D721Med (cell line): ENCODE measurements around the gene BPTF.
"Not testable (repeated sequence)": the region's sequence is repeated elsewhere in the genome, so short reads cannot be mapped to it uniquely, and the experiment has no call there.

ENCODE experiments used
- DNase-seq: peaks from one replicate; pipeline ENCODE4 v3.0.0; 2011; ENCODE audit warnings: low spot score; ENCODE audit not compliant: insufficient read length
- FAIRE-seq: peaks from 2 replicates; lab custom pipeline; 2011; peaks lifted over from hg19 to GRCh38; lab: Jason Lieb, UNC
- CTCF ChIP-seq: IDR thresholded peaks from 2 replicates; pipeline ENCODE4 v1.5.1; 2012; ENCODE audit warnings: mild to moderate bottlenecking, control low read depth; ENCODE audit not compliant: insufficient read depth; ENCODE audit errors: missing control alignments

Gene BPTF

GRCh38 chr17:67821871-67822367, 3.4 kb upstream of the BPTF start:
- no peak for FAIRE-seq
- no peak for DNase-seq
- TF ChIP-seq CTCF, result no peak

DNA sequence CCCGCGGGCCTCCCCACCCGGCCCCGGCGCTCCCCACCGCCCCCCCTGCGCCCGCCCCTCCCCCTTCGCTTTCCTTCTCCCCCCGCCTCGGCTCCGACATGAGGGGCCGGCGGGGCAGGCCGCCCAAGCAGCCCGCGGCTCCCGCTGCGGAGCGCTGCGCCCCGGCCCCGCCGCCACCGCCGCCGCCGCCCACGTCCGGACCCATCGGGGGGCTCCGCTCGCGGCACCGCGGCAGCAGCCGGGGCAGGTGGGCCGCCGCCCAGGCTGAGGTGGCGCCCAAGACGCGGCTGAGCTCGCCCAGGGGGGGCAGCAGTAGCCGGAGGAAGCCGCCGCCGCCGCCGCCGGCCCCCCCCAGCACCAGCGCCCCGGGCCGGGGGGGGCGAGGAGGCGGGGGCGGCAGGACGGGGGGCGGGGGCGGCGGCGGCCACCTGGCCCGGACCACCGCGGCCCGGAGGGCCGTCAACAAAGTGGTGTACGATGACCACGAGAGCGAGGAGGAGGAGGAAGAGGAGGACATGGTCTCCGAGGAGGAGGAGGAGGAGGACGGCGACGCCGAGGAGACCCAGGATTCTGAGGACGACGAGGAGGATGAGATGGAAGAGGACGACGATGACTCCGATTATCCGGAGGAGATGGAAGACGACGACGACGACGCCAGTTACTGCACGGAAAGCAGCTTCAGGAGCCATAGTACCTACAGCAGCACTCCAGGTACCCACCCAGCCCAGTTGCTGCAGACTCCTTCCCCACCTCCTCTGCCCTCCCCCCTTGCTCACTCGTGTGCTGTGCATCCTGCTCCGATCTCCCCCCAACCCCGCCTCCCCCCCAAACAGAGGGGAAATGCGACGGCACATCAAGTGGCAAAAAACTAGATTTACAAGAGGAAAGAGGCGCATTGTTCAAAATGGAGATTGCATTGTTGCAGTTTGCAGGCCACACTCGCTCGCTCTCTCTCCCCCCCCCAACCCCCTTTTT, 611 bp downstream of the BPTF start:
- DNase-seq, FAIRE-seq: not testable (repeated sequence)

GRCh38 chr17:67829331-67829730, 4.0 kb downstream of the BPTF start:
- TF ChIP-seq CTCF, result no peak
- no peak for DNase-seq
- no peak for FAIRE-seq

DNA sequence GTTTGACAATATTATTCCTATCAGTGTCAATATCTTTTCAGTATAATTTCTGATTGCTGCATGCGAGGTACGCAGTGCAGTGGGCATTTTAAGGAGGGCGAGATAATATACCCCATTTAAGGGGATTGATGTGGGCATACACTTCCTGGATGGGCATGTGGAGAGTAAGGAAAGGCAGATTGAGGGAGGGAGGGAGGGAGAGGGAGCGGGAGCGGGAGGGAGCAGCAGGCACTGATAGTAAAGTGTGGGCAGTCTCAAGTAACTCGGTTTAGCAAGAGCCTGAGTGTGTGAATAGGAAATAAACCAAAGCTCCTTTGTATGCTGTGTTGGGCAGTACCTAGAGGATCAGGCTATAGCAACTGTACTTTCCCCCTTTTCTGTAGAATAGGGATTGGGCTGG, 5.1 kb downstream of the BPTF start:
- DNase-seq (no peak), FAIRE-seq (no peak)
- no peak for TF ChIP-seq CTCF

DNA sequence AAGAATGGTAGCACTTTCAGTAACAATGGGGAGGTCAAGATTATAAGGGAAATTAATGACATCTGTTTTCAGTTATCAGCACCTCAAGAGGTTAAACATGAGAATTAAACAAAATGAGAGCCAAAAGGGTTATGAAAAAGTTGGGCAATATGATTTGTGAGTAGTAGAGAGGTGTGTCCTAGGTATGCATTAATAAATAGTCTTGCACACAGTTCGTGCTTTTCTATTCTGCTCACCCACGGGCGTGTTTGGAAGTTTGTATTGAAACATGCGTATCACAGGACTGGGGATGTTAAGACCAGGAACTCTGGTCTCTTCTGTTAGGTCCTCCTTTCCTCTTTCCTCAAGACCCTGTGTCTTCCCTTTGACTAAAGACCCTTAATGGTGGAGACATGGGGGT, 6.0 kb downstream of the BPTF start:
- FAIRE-seq (no peak), DNase-seq (no peak)
- no peak for TF ChIP-seq CTCF

- TF ChIP-seq CTCF, result no peak
- DNase-seq (no peak), FAIRE-seq (no peak)
Measured at GRCh38 chr17:67833134-67833533, 7.8 kb downstream of the BPTF start.

GRCh38 chr17:67833946-67834631, 8.8 kb downstream of the BPTF start:
- DNase-seq (no peak), FAIRE-seq (no peak)

More at GRCh38 chr17:67833946-67834631, 8.8 kb downstream of the BPTF start:
- TF ChIP-seq CTCF, result no peak
